Liver (tissue), 3 donors: ENCODE data around the gene CCDC6.

Experiments
- ATF3 ChIP-seq: IDR thresholded peaks from 2 replicates; pipeline ENCODE4 v1.6.1; 2016; ENCODE audit warnings: antibody characterized with exemption
- CTCF ChIP-seq: fragments of 150-350 bp; IDR thresholded peaks from 2 replicates; pipeline ENCODE4 v1.5.1; 2017; ENCODE audit warnings: improper control_type of control experiment, low read depth, low read length; ENCODE audit not compliant: missing input control
- EGR1 ChIP-seq, 2 donors: IDR thresholded peaks; 2 replicates each; pipeline ENCODE4 v1.6.1; 2016 to 2018; ENCODE audit warnings: antibody characterized with exemption in 2 of 2, low read depth in 2 of 2
- FOXA1 ChIP-seq: IDR thresholded peaks from 2 replicates; pipeline ENCODE4 v1.6.1; 2016; ENCODE audit warnings: antibody characterized with exemption
- HNF4A ChIP-seq, 2 donors: conservative IDR thresholded peaks; 2 replicates each; pipeline ENCODE4 v1.6.1; 2016; ENCODE audit warnings: antibody characterized with exemption in 2 of 2, mild to moderate bottlenecking in 2 of 2
- JUND ChIP-seq, 2 donors: IDR thresholded peaks; 2 replicates each; pipeline ENCODE4 v1.6.1; 2016; ENCODE audit warnings: antibody characterized with exemption in 2 of 2
- MAX ChIP-seq: IDR thresholded peaks from 2 replicates; pipeline ENCODE4 v1.6.1; 2016; ENCODE audit warnings: antibody characterized with exemption
- NR2F2 ChIP-seq: IDR thresholded peaks from 2 replicates; pipeline ENCODE4 v1.6.1; 2016; ENCODE audit warnings: antibody characterized with exemption
- RXRA ChIP-seq, 2 donors: IDR thresholded peaks; 2 replicates each; pipeline ENCODE4 v1.6.1; 2017 to 2018; ENCODE audit warnings: antibody characterized with exemption in 2 of 2, mild to moderate bottlenecking in 1 of 2
- SP1 ChIP-seq: IDR thresholded peaks from 2 replicates; pipeline ENCODE4 v1.6.1; 2018; ENCODE audit warnings: antibody characterized with exemption, mild to moderate bottlenecking
- TAF1 ChIP-seq: conservative IDR thresholded peaks from 2 replicates; pipeline ENCODE4 v1.6.1; 2016; ENCODE audit warnings: antibody characterized with exemption, mild to moderate bottlenecking
- ZBTB33 ChIP-seq: IDR thresholded peaks from 2 replicates; pipeline ENCODE4 v1.6.1; 2016; ENCODE audit warnings: antibody characterized with exemption
- donor health status: healthy.
- donor health status: healthy.

GRCh38 chr10:59844436-59844835 lies 61.9 kb downstream of the CCDC6 start:
- no peak for TF ChIP-seq JUND (IDR thresholded peaks at IDR 0.05)
- no peak for TF ChIP-seq FOXA1
- TF ChIP-seq SP1, result no peak
- TF ChIP-seq NR2F2, result no peak
- TF ChIP-seq ATF3, result no peak
- no peak for TF ChIP-seq EGR1 (IDR thresholded peaks at IDR 0.05; ENCODE audit: low read depth in 2 of 2)
- no peak for TF ChIP-seq CTCF
- no peak for TF ChIP-seq HNF4A (conservative IDR thresholded peaks at IDR 0.05)
- no peak for TF ChIP-seq MAX
- TF ChIP-seq ZBTB33, result no peak
- TF ChIP-seq RXRA (IDR thresholded peaks at IDR 0.05), result no peak
- no peak for TF ChIP-seq TAF1
